ENCODE results near the gene CA10.

The CA10 gene

DNA sequence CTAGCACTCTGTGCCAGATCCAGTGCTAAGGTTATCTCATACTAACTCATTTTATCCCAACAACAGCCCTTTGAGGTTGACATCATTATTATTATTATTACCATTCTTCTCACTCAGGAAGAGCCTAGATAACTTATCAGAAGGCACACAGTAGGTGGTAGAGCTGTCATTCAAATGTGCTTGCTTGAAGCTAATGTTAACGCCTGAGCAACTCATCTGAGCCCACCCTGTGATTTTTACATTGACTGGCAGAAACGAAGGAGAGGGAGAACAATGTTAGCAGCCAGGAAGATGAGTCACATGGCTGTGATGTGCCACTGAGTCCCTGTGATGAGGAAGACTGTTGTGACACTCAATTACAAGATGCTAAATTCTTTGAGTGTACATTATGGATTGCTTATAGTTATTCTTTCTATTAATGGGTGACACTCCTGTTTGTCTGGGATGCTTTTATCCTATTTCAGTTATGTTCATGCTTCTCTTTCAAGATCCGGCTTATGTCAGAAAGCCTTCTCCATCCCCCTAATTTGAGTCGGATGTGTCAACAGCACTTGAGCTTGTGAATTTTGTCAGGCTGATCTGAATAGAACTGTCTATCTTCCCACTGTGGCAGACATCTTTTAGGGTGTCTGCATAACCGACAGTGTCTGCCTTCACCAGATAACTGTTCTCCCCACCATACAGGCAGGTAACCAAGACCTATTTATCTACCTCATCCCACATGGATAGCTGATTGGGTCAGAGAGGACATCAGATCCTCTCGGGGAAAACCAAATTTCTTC is 426.4 kb downstream of the CA10 start:
- no peak for TF ChIP-seq EZH2phosphoT487 (conservative IDR thresholded peaks at IDR 0.05; ENCODE audit: low read length)
- TF ChIP-seq CTCF (IDR thresholded peaks at IDR 0.05; ENCODE audit: insufficient read depth, low read length, poor library complexity, severe bottlenecking) = no peak
- H3K9ac ChIP-seq (ENCODE audit: low read length) = no peak overlapping the region
- no peaks in the 10 kb centered on the region for H3F3A ChIP-seq (ENCODE audit: insufficient read depth)
- H3K36me3 ChIP-seq (ENCODE audit: low read length) = no peaks in the 10 kb centered on the region
- H4K20me1 ChIP-seq (ENCODE audit: low read depth, low read length) = no peaks in the 10 kb centered on the region
- H3K27me3 ChIP-seq (ENCODE audit: low read length) = no peaks in the 10 kb centered on the region
- no peak overlapping the region for H3K4me3 ChIP-seq (ENCODE audit: insufficient read depth, low read length, poor library complexity, severe bottlenecking)
- no peaks in the 10 kb centered on the region for H3K79me2 ChIP-seq (ENCODE audit: insufficient read depth, low read length)
- H3K4me2 ChIP-seq (ENCODE audit: low read depth, low read length, poor library complexity, severe bottlenecking) = no peak overlapping the region
- no peaks in the 10 kb centered on the region for H3K9me2 ChIP-seq (replicated peaks; ENCODE audit: insufficient read depth, low read length)
- no peak overlapping the region for H2AFZ ChIP-seq (ENCODE audit: low read depth, low read length, severe bottlenecking)
- H3K27ac ChIP-seq (ENCODE audit: low read depth, low read length) = no peak overlapping the region
- no peaks in the 10 kb centered on the region for H3K9me3 ChIP-seq (ENCODE audit: insufficient read depth, low read length)

DNA sequence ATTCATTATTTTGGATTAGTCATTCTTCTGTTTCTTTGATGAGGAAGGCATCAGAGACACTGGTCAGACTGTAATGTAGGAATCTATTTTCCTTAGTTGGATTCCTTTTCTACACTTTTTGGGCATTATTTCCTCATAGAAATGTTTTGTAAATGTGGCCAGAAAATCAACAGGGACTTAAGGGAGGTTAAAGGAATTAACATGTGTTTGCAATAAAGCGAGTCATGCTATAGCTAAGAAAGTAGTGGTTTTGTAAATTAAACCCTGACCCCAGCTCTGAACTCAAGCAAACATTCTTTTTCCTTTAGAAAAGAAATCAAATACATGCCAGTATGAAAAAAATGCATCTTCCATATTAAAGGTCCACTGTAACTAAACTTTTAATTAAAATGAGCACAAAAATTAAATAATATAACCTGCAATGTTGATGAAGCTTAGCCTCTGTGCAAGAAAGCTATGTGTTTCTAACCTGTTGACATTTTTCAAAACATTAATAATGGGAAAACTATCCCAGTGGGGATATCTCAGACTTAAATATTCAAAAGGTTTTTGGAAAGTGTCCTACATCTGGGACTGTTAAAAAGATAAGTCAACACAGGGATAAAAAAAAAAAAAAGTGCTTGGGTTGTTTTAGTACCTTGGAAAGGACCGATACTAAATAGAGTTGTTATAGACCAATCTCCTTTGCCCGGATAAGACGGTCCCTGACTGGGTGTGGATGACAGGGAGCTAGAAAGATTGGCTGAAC is 428.0 kb downstream of the CA10 start:
- Histone ChIP-seq H3K79me2 (ENCODE audit: insufficient read depth, low read length) (no peaks in the 10 kb centered on the region), H3K27me3 (ENCODE audit: low read length) (no peaks in the 10 kb centered on the region), H3K4me2 (ENCODE audit: low read depth, low read length, poor library complexity, severe bottlenecking) (no peak overlapping the region), H3F3A (ENCODE audit: insufficient read depth) (no peaks in the 10 kb centered on the region), H3K27ac (ENCODE audit: low read depth, low read length) (no peak overlapping the region), H2AFZ (ENCODE audit: low read depth, low read length, severe bottlenecking) (no peak overlapping the region), H3K4me3 (ENCODE audit: insufficient read depth, low read length, poor library complexity, severe bottlenecking) (no peak overlapping the region), H3K36me3 (ENCODE audit: low read length) (no peaks in the 10 kb centered on the region), H3K9ac (ENCODE audit: low read length) (no peak overlapping the region), H4K20me1 (ENCODE audit: low read depth, low read length) (no peaks in the 10 kb centered on the region), H3K9me2 (replicated peaks; ENCODE audit: insufficient read depth, low read length) (no peaks in the 10 kb centered on the region), H3K9me3 (ENCODE audit: insufficient read depth, low read length) (no peaks in the 10 kb centered on the region)
- TF ChIP-seq CTCF (IDR thresholded peaks at IDR 0.05; ENCODE audit: insufficient read depth, low read length, poor library complexity, severe bottlenecking) (no peak), EZH2phosphoT487 (conservative IDR thresholded peaks at IDR 0.05; ENCODE audit: low read length) (no peak)

DNA sequence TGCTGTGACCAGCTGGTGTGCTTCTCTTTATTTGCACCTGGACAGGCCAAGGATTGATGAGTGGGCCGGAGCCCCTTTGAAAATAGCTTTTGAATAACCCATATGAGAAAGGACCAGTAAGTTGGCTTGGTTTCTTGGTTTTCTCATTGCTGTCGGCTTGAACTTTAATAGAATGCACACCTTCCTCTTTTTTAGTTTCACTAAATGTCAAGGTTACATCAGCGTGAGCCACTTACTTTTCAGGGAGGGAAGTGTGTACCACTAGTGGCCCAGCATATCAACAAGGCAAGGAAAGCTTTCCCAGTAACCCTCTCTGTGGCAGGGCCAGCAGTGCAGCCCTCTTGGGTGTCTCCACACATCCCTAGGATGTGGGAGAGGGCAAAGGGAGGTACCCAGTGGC is 433.3 kb downstream of the CA10 start:
- Histone ChIP-seq H3K4me2 (ENCODE audit: low read depth, low read length, poor library complexity, severe bottlenecking) (no peak overlapping the region), H3K9me3 (ENCODE audit: insufficient read depth, low read length) (no peaks in the 10 kb centered on the region), H3K27ac (ENCODE audit: low read depth, low read length) (no peak overlapping the region), H3K4me3 (ENCODE audit: insufficient read depth, low read length, poor library complexity, severe bottlenecking) (no peak overlapping the region), H2AFZ (ENCODE audit: low read depth, low read length, severe bottlenecking) (no peak overlapping the region), H3K79me2 (ENCODE audit: insufficient read depth, low read length) (no peaks in the 10 kb centered on the region), H4K20me1 (ENCODE audit: low read depth, low read length) (no peaks in the 10 kb centered on the region), H3K9me2 (replicated peaks; ENCODE audit: insufficient read depth, low read length) (no peaks in the 10 kb centered on the region), H3K27me3 (ENCODE audit: low read length) (no peaks in the 10 kb centered on the region), H3F3A (ENCODE audit: insufficient read depth) (no peaks in the 10 kb centered on the region), H3K36me3 (ENCODE audit: low read length) (no peaks in the 10 kb centered on the region), H3K9ac (ENCODE audit: low read length) (no peak overlapping the region)
- TF ChIP-seq EZH2phosphoT487 (conservative IDR thresholded peaks at IDR 0.05; ENCODE audit: low read length) (no peak), CTCF (IDR thresholded peaks at IDR 0.05; ENCODE audit: insufficient read depth, low read length, poor library complexity, severe bottlenecking) (no peak)

Data from SU-DHL-6 (cell line).